SK-N-SH (cell line): Measurements from ENCODE around the gene SNCAIP. TPM values are rescaled to one million over a fixed set of nuclear protein-coding genes. Genes with fewer than 3 reads are reported as not detected.

ENCODE experiments used
- CTCF ChIA-PET: fragments of 300-600, 350-600 bp; formaldehyde crosslinking; extraction: SDS; loops from one replicate; lab custom pipeline; 2021; lab: Yijun Ruan, JAX
- POLR2A ChIA-PET: fragments of 350-600 bp; sonication (Branson Sonifier 250); formaldehyde crosslinking; extraction: SDS; loops from one replicate; lab custom pipeline; 2020; ENCODE audit warnings: antibody characterized with exemption, inconsistent platforms; lab: Yijun Ruan, JAX
- DNase-seq: peaks from one replicate; pipeline ENCODE4 v3.0.0; 2012
- H2AFZ ChIP-seq: fragments of 200-600 bp; sonication (generic); 2 replicates; pipeline ENCODE4 v1.8.1; 2016; ENCODE audit warnings: antibody characterized with exemption, mild to moderate bottlenecking, low read depth
- H3F3A ChIP-seq: fragments of 200-600 bp; sonication (generic); replicated peaks from 2 replicates; pipeline ENCODE3; 2016; ENCODE audit warnings: antibody characterized with exemption, mild to moderate bottlenecking; ENCODE audit not compliant: insufficient read depth
- H3K27ac ChIP-seq, 2 experiments: fragments of 200-500 bp in 1 of 2; fragments of 200-600 bp in 1 of 2; sonication (Bioruptor generic) in 1 of 2; sonication (generic), shearing (Covaris generic) in 1 of 2; 2 replicates each; pipeline versions ENCODE4 v1.5.1 to v1.6.1; 2014 to 2016; ENCODE audit warnings: low read depth in 2 of 2, inconsistent platforms in 1 of 2, low read length in 1 of 2, mild to moderate bottlenecking in 1 of 2, mixed read lengths in 1 of 2
- H3K27me3 ChIP-seq: fragments of 200-600 bp; sonication (generic), shearing (Covaris generic); 2 replicates; pipeline ENCODE4 v1.6.1; 2016; ENCODE audit warnings: mixed run types; ENCODE audit not compliant: insufficient read depth
- H3K36me3 ChIP-seq, 2 experiments: fragments of 200-500 bp in 1 of 2; fragments of 200-600 bp in 1 of 2; sonication (Bioruptor generic) in 1 of 2; sonication (generic) in 1 of 2; replicated peaks in 1 of 2; 2 replicates each; pipeline versions ENCODE3 to v1.5.1; 2014 to 2016; ENCODE audit warnings: low read length in 1 of 2, mild to moderate bottlenecking in 1 of 2; ENCODE audit not compliant: insufficient read depth in 2 of 2, control insufficient read depth in 1 of 2
- H3K4me1 ChIP-seq, 2 experiments: fragments of 200-500 bp in 1 of 2; fragments of 200-600 bp in 1 of 2; sonication (Bioruptor generic) in 1 of 2; sonication (generic), shearing (Covaris generic) in 1 of 2; 2 replicates each; pipeline versions ENCODE4 v1.5.1 to v1.6.1; 2014 to 2016; ENCODE audit warnings: low read depth in 1 of 2, low read length in 1 of 2, mixed run types in 1 of 2; ENCODE audit not compliant: insufficient read depth in 2 of 2, control insufficient read depth in 1 of 2
- H3K4me2 ChIP-seq: fragments of 200-600 bp; sonication (generic), shearing (Covaris generic); 2 replicates; pipeline ENCODE4 v1.6.1; 2017; ENCODE audit warnings: mixed run types
- H3K4me3 ChIP-seq, 2 experiments: fragments of 200-500 bp in 1 of 2; fragments of 200-600 bp in 1 of 2; sonication (Bioruptor generic) in 1 of 2; sonication (generic), shearing (Covaris generic) in 1 of 2; 2 replicates each; pipeline versions ENCODE4 v1.5.1 to v1.8.1; 2014 to 2016; ENCODE audit warnings: low read depth in 2 of 2, inconsistent platforms in 1 of 2, low read length in 1 of 2, mild to moderate bottlenecking in 1 of 2, mixed read lengths in 1 of 2, moderate library complexity in 1 of 2
- H3K79me2 ChIP-seq: fragments of 200-600 bp; sonication (generic); 2 replicates; pipeline ENCODE4 v1.8.1; 2017; ENCODE audit warnings: mild to moderate bottlenecking; ENCODE audit not compliant: insufficient read depth
- H3K9ac ChIP-seq: fragments of 200-600 bp; sonication (generic); 2 replicates; pipeline ENCODE4 v1.6.1; 2017; ENCODE audit warnings: mixed run types
- H3K9me2 ChIP-seq: fragments of 200-600 bp; sonication (generic); 2 replicates; pipeline ENCODE4 v1.6.1; 2017; ENCODE audit warnings: mixed run types
- H3K9me3 ChIP-seq: fragments of 200-600 bp; sonication (generic); 2 replicates; pipeline ENCODE4 v1.6.1; 2017; ENCODE audit warnings: mixed run types, mild to moderate bottlenecking, moderate library complexity
- H4K20me1 ChIP-seq: fragments of 200-600 bp; sonication (generic); 2 replicates; pipeline ENCODE4 v1.6.1; 2017; ENCODE audit warnings: mild to moderate bottlenecking, mixed run types; ENCODE audit not compliant: insufficient read depth
- CHD2 ChIP-seq: fragments of 150-350 bp; IDR thresholded peaks from 2 replicates; pipeline ENCODE4 v1.6.1; 2018; ENCODE audit warnings: low read length; ENCODE audit not compliant: partially characterized antibody
- EP300 ChIP-seq, 2 experiments: IDR thresholded peaks; 2 replicates each; pipeline versions ENCODE4 v1.4.0 to v1.6.1; 2012; ENCODE audit warnings: borderline replicate concordance in 1 of 2, low read depth in 1 of 2, low read length in 1 of 2
- FOSL2 ChIP-seq: IDR thresholded peaks from 2 replicates; pipeline ENCODE4 v1.4.0; 2012; ENCODE audit warnings: low read depth, mild to moderate bottlenecking, moderate library complexity, borderline replicate concordance
- FOXM1 ChIP-seq: IDR thresholded peaks from 2 replicates; pipeline ENCODE4 v1.4.0; 2012; ENCODE audit warnings: low read depth, mild to moderate bottlenecking
- GABPA ChIP-seq: IDR thresholded peaks from 2 replicates; pipeline ENCODE4 v1.4.0; 2012; ENCODE audit warnings: low read depth, mild to moderate bottlenecking
- MEF2A ChIP-seq: IDR thresholded peaks from 2 replicates; pipeline ENCODE4 v1.4.0; 2012; ENCODE audit warnings: low read depth, borderline replicate concordance
- MXI1 ChIP-seq: IDR thresholded peaks from 2 replicates; pipeline ENCODE4 v1.6.1; 2012; ENCODE audit warnings: mild to moderate bottlenecking, low read depth, low read length, improper control_type of control experiment
- NFIC ChIP-seq: IDR thresholded peaks from 2 replicates; pipeline ENCODE4 v1.4.0; 2012; ENCODE audit warnings: borderline replicate concordance
- NRF1 ChIP-seq: IDR thresholded peaks from 2 replicates; pipeline ENCODE4 v1.6.1; 2012; ENCODE audit warnings: low read depth, mild to moderate bottlenecking, low read length
- RAD21 ChIP-seq: IDR thresholded peaks from 2 replicates; pipeline ENCODE4 v1.6.1; 2012; ENCODE audit warnings: mild to moderate bottlenecking, low read length
- RFX5 ChIP-seq: IDR thresholded peaks from 2 replicates; pipeline ENCODE4 v1.6.1; 2012; ENCODE audit warnings: mild to moderate bottlenecking, improper control_type of control experiment, low read length
- RXRA ChIP-seq: IDR thresholded peaks from 2 replicates; pipeline ENCODE4 v1.4.0; 2012; ENCODE audit warnings: low read depth, mild to moderate bottlenecking, borderline replicate concordance
- SIN3A ChIP-seq: IDR thresholded peaks from 2 replicates; pipeline ENCODE4 v1.6.1; 2012; ENCODE audit warnings: low read depth, mild to moderate bottlenecking, low read length, moderate library complexity, borderline replicate concordance
- SMC3 ChIP-seq: IDR thresholded peaks from 2 replicates; pipeline ENCODE4 v1.6.1; 2012; ENCODE audit warnings: low read depth, low read length, improper control_type of control experiment
- TEAD4 ChIP-seq: IDR thresholded peaks from 2 replicates; pipeline ENCODE4 v1.4.0; 2012; ENCODE audit warnings: mild to moderate bottlenecking, borderline replicate concordance; ENCODE audit not compliant: insufficient read depth
- WGBS: methylation state at CpG from one replicate; pipeline ENCODE4 v1.1.6; 2017; ENCODE audit warnings: low lambda C conversion rate; 5-methylcytosine and 5-hydroxymethylcytosine counted together
- polyA plus RNA-seq, 3 experiments: library from polyadenylated mRNA; depleted of rRNA; stranded (reverse); fragments of >200 nt; gene quantifications; 2 replicates each; pipeline ENCODE4 v1.2.3, GENCODE V29; 2012
- TF ChIP-seq, protein P1 (sequence below): IDR thresholded peaks from 2 replicates; pipeline ENCODE4; 2012
- TF ChIP-seq, protein P2 (sequence below): IDR thresholded peaks from 2 replicates; pipeline ENCODE4 v1.6.1; 2012; ENCODE audit warnings: mild to moderate bottlenecking, low read depth, low read length, moderate library complexity
- TF ChIP-seq, protein P3 (sequence below): IDR thresholded peaks from 2 replicates; pipeline ENCODE4 v1.4.0; 2012; ENCODE audit warnings: low read depth, borderline replicate concordance

SNCAIP gene
- polyA plus RNA-seq, 1 of the 3 experiments (the other 2 are of a cell fraction): not detected

DNA sequence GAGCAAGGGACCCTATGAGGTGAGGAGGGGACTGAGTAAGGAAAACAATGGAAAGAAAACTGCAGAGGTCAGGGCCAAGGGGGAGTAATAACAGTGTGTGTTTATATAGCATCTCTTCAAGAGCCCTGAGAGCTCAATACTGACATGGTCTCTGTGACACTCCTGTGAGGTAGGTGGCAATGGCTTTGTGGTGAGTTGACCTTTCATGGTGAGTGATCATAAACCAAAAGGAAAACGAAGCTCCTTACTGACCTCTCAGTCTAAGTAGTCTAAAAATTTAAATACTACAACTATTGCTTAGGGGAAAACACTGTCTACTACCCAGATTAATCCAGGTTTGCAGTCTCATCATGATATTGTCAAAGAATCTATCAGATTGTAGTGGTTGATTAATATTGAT, 130.9 kb downstream of the SNCAIP start:
- H3K4me2 ChIP-seq: no peak overlapping the region
- no peaks in the 10 kb centered on the region for H3K4me1 ChIP-seq
- no peaks in the 10 kb centered on the region for H3K79me2 ChIP-seq
- ChIA-PET CTCF (no interaction called here), POLR2A (no interaction called here)
- H3K9me2 ChIP-seq: no peaks in the 10 kb centered on the region
- H2AFZ ChIP-seq: no peak overlapping the region
- no peaks in the 10 kb centered on the region for H3F3A ChIP-seq
- no peaks in the 10 kb centered on the region for H3K36me3 ChIP-seq
- 16% methylated on average over 1 of the region's 1 CpG for WGBS
- H3K27me3 ChIP-seq: no peaks in the 10 kb centered on the region
- H3K27ac ChIP-seq: no peak overlapping the region
- no peaks in the 10 kb centered on the region for H4K20me1 ChIP-seq
- H3K4me3 ChIP-seq: no peak overlapping the region
- no peak overlapping the region for H3K9ac ChIP-seq
- no peaks in the 10 kb centered on the region for H3K9me3 ChIP-seq
- no peak for TF ChIP-seq RXRA
- TF ChIP-seq NRF1: no peak
- TF ChIP-seq EP300 (IDR thresholded peaks at IDR 0.05; ENCODE audit: borderline replicate concordance in 1 of 2, low read depth in 1 of 2, low read length in 1 of 2): no peak
- TF ChIP-seq, protein P1, sequence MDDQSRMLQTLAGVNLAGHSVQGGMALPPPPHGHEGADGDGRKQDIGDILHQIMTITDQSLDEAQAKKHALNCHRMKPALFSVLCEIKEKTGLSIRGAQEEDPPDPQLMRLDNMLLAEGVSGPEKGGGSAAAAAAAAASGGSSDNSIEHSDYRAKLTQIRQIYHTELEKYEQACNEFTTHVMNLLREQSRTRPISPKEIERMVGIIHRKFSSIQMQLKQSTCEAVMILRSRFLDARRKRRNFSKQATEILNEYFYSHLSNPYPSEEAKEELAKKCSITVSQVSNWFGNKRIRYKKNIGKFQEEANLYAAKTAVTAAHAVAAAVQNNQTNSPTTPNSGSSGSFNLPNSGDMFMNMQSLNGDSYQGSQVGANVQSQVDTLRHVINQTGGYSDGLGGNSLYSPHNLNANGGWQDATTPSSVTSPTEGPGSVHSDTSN: no peak
- no peak for TF ChIP-seq RAD21
- no peak for TF ChIP-seq NFIC
- TF ChIP-seq, protein P2, sequence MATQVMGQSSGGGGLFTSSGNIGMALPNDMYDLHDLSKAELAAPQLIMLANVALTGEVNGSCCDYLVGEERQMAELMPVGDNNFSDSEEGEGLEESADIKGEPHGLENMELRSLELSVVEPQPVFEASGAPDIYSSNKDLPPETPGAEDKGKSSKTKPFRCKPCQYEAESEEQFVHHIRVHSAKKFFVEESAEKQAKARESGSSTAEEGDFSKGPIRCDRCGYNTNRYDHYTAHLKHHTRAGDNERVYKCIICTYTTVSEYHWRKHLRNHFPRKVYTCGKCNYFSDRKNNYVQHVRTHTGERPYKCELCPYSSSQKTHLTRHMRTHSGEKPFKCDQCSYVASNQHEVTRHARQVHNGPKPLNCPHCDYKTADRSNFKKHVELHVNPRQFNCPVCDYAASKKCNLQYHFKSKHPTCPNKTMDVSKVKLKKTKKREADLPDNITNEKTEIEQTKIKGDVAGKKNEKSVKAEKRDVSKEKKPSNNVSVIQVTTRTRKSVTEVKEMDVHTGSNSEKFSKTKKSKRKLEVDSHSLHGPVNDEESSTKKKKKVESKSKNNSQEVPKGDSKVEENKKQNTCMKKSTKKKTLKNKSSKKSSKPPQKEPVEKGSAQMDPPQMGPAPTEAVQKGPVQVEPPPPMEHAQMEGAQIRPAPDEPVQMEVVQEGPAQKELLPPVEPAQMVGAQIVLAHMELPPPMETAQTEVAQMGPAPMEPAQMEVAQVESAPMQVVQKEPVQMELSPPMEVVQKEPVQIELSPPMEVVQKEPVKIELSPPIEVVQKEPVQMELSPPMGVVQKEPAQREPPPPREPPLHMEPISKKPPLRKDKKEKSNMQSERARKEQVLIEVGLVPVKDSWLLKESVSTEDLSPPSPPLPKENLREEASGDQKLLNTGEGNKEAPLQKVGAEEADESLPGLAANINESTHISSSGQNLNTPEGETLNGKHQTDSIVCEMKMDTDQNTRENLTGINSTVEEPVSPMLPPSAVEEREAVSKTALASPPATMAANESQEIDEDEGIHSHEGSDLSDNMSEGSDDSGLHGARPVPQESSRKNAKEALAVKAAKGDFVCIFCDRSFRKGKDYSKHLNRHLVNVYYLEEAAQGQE: no peak
- TF ChIP-seq TEAD4: no peak
- DNase-seq: no peak

DNA sequence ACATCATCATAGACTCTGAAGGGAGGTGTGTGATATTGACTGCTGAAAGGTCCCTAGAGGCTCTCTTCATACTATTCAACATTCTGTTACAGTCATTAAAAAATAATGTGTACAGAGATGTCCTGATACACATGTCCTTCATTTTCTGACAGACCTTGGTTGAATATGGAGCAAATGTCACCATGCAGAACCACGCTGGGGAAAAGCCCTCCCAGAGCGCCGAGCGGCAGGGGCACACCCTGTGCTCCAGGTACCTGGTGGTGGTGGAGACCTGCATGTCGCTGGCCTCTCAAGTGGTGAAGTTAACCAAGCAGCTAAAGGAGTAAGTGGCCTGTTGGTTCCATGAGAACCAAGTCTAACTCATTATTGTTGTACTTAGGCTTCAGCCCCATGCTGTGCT, 132.4 kb downstream of the SNCAIP start:
- H2AFZ ChIP-seq: no peak overlapping the region
- DNase-seq: no peak

More for the DNA sequence above, 132.4 kb downstream of the SNCAIP start:
- ChIA-PET CTCF (interaction anchor here (1.2 kb wide), 1 partner anchor 249 kb away, joined by 3 read pairs; no protein-coding TSS in a partner anchor), POLR2A (no interaction called here)
- H3K4me3 ChIP-seq: no peak overlapping the region
- no peak for TF ChIP-seq MXI1
- TF ChIP-seq NRF1: no peak
- no peak for TF ChIP-seq SMC3
- TF ChIP-seq, protein P3, sequence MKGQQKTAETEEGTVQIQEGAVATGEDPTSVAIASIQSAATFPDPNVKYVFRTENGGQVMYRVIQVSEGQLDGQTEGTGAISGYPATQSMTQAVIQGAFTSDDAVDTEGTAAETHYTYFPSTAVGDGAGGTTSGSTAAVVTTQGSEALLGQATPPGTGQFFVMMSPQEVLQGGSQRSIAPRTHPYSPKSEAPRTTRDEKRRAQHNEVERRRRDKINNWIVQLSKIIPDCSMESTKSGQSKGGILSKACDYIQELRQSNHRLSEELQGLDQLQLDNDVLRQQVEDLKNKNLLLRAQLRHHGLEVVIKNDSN: no peak
- no peak for TF ChIP-seq SIN3A
- TF ChIP-seq, protein P2: no peak
- TF ChIP-seq CHD2: no peak
- TF ChIP-seq FOSL2: no peak
- no peak for TF ChIP-seq GABPA
- TF ChIP-seq FOXM1: no peak
- no peak for TF ChIP-seq RFX5
- no peak for TF ChIP-seq TEAD4
- TF ChIP-seq MEF2A: no peak
- no peak overlapping the region for H3K9ac ChIP-seq
- no peaks in the 10 kb centered on the region for H3K36me3 ChIP-seq
- H3K79me2 ChIP-seq: no peaks in the 10 kb centered on the region
- no peak overlapping the region for H3K4me2 ChIP-seq
- no peaks in the 10 kb centered on the region for H3K9me2 ChIP-seq
- no peaks in the 10 kb centered on the region for H3F3A ChIP-seq
- 62% methylated on average over 5 of the region's 5 CpGs for WGBS
- H3K27me3 ChIP-seq: no peaks in the 10 kb centered on the region
- peaks cover 0 to 2% of the 10 kb centered on the region in 2 experiments; a peak in 1 of 4 replicates for H3K4me1 ChIP-seq
- no peak overlapping the region for H3K27ac ChIP-seq
- no peaks in the 10 kb centered on the region for H4K20me1 ChIP-seq
- H3K9me3 ChIP-seq: no peaks in the 10 kb centered on the region
